Measurements from ENCODE around the gene XXYLT1.

DNA sequence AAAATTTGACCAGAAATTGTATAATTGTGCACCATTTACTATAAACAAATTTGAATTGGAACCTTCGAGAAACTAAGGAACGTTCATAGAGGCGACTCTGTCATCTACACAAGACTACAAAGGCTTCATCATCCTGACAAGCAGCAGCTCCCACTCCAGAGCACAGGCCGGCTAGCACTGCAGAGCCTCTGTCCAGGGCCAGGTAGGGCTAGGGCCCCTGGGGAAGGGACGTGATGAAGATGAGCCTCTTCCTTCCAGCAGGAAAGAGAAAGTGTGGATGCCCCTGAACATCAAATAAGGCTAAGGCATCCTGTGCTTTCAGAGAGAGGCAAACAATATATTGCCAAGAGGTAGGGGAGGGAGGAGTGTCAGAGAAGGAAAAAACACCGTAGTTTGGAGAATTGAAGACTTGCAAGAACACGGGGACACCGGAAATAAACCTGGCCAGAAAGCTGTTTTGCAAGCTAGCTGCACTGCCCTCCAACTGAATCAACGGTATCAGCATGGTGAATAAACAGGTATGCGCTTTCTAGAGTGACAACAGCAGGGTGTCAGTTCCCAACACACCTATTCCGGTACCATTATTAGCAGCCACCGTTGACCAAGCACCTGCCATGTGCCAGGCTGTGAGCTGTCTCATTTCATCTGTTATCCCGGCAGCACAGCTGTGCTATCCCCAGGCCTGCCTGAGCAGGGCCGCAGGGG lies 12.4 kb downstream of the XXYLT1 start:
- TF ChIP-seq, protein P1, sequence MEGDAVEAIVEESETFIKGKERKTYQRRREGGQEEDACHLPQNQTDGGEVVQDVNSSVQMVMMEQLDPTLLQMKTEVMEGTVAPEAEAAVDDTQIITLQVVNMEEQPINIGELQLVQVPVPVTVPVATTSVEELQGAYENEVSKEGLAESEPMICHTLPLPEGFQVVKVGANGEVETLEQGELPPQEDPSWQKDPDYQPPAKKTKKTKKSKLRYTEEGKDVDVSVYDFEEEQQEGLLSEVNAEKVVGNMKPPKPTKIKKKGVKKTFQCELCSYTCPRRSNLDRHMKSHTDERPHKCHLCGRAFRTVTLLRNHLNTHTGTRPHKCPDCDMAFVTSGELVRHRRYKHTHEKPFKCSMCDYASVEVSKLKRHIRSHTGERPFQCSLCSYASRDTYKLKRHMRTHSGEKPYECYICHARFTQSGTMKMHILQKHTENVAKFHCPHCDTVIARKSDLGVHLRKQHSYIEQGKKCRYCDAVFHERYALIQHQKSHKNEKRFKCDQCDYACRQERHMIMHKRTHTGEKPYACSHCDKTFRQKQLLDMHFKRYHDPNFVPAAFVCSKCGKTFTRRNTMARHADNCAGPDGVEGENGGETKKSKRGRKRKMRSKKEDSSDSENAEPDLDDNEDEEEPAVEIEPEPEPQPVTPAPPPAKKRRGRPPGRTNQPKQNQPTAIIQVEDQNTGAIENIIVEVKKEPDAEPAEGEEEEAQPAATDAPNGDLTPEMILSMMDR (IDR thresholded peaks at IDR 0.05), result no peak
- no peak for TF ChIP-seq POLR2A (IDR thresholded peaks at IDR 0.05)
